GM08714 (cell line): Measurements from ENCODE around the gene ARHGEF19.
A peak's percentile ranks its signal among the peaks of the same experiment; 100 is the strongest.
"Not testable (repeated sequence)": the region's sequence is repeated elsewhere in the genome, so short reads cannot be mapped to it uniquely, and the experiment has no call there.

Experiments used
- H3K4me3 ChIP-seq: fragments of 200-500 bp; sonication (Bioruptor generic); 2 replicates; pipeline ENCODE4 v1.5.1; 2014; ENCODE audit warnings: mild to moderate bottlenecking, low read length, inconsistent platforms
- ZNF274 ChIP-seq: IDR thresholded peaks from 2 replicates; pipeline ENCODE4 v1.6.1; 2012; ENCODE audit warnings: mild to moderate bottlenecking, low read depth, low read length

The ARHGEF19 gene

GRCh38 chr1:16207318-16208269 lies 4.9 kb downstream of the ARHGEF19 start:
- no peak for TF ChIP-seq ZNF274

GRCh38 chr1:16206547-16207317 lies 5.7 kb downstream of the ARHGEF19 start:
- TF ChIP-seq ZNF274: no peak

More at GRCh38 chr1:16207318-16208269, 4.9 kb downstream of the ARHGEF19 start:
- H3K4me3 ChIP-seq: peak overlapping the region; percentile 63; the same call in 1 of the 2 replicates

GRCh38 chr1:16205891-16206546 lies 6.4 kb downstream of the ARHGEF19 start:
- H3K4me3 ChIP-seq: peak overlapping the region; percentile 30; the same call in 1 of the 2 replicates
- TF ChIP-seq ZNF274: no peak

More at GRCh38 chr1:16206547-16207317, 5.7 kb downstream of the ARHGEF19 start:
- peak overlapping the region; percentile 63; the same call in 1 of the 2 replicates for H3K4me3 ChIP-seq

- no peak for TF ChIP-seq ZNF274
- no peak overlapping the region for H3K4me3 ChIP-seq
Measured at GRCh38 chr1:16205334-16205671, 7.1 kb downstream of the ARHGEF19 start.

GRCh38 chr1:16204634-16205333 lies 7.7 kb downstream of the ARHGEF19 start:
- H3K4me3 ChIP-seq: no peak overlapping the region
- no peak for TF ChIP-seq ZNF274

GRCh38 chr1:16204216-16204615 lies 8.2 kb downstream of the ARHGEF19 start:
- TF ChIP-seq ZNF274: no peak
- no peak overlapping the region for H3K4me3 ChIP-seq

GRCh38 chr1:16203550-16203949 lies 8.9 kb downstream of the ARHGEF19 start:
- H3K4me3 ChIP-seq: no peak overlapping the region
- no peak for TF ChIP-seq ZNF274

- no peak for TF ChIP-seq ZNF274
- no peak overlapping the region for H3K4me3 ChIP-seq
Measured at GRCh38 chr1:16202281-16203210, 9.9 kb downstream of the ARHGEF19 start.

GRCh38 chr1:16199700-16200099 lies 12.8 kb downstream of the ARHGEF19 start:
- no peak overlapping the region for H3K4me3 ChIP-seq
- no peak for TF ChIP-seq ZNF274

GRCh38 chr1:16199157-16199501 lies 13.3 kb downstream of the ARHGEF19 start:
- no peak overlapping the region for H3K4me3 ChIP-seq
- no peak for TF ChIP-seq ZNF274

- H3K4me3 ChIP-seq: no peak overlapping the region
- no peak for TF ChIP-seq ZNF274
Measured at GRCh38 chr1:16198444-16199156, 13.9 kb downstream of the ARHGEF19 start.

GRCh38 chr1:16196874-16197273 lies 15.6 kb downstream of the ARHGEF19 start:
- no peak for TF ChIP-seq ZNF274
- no peak overlapping the region for H3K4me3 ChIP-seq

- H3K4me3 ChIP-seq: not testable (repeated sequence)
Measured at GRCh38 chr1:16196139-16196538, 16.3 kb downstream of the ARHGEF19 start.
